Fibroblast of lung (primary cell): ENCODE measurements around the gene CDH26. TPM values are rescaled to one million over a fixed set of nuclear protein-coding genes. Genes with fewer than 3 reads are reported as not detected.

Experiments
- DNase-seq, 2 donors: peaks; one replicate each; pipeline versions ENCODE4 v3.0.0 to v3.0.0-alpha.2; 2010; ENCODE audit warnings: low read depth in 2 of 2
- H2AFZ ChIP-seq: 2 replicates; pipeline ENCODE4 v1.5.1; 2012; ENCODE audit warnings: low read length, control low read depth, inconsistent platforms
- H3K27ac ChIP-seq: 2 replicates; pipeline ENCODE4 v1.5.1; 2011; ENCODE audit warnings: low read length, control low read depth; ENCODE audit not compliant: insufficient read depth
- H3K27me3 ChIP-seq: 2 replicates; pipeline ENCODE4 v1.5.1; 2011; ENCODE audit warnings: mild to moderate bottlenecking, low read length; ENCODE audit not compliant: control insufficient read depth, insufficient read depth
- H3K36me3 ChIP-seq: 2 replicates; pipeline ENCODE4 v1.5.1; 2011; ENCODE audit warnings: low read length; ENCODE audit not compliant: control insufficient read depth, insufficient read depth
- H3K4me1 ChIP-seq: 2 replicates; pipeline ENCODE4 v1.5.1; 2011; ENCODE audit warnings: low read length; ENCODE audit not compliant: control insufficient read depth, insufficient read depth; ENCODE audit errors: extremely low read depth
- H3K4me2 ChIP-seq: 2 replicates; pipeline ENCODE4 v1.5.1; 2011; ENCODE audit warnings: low read length, control low read depth; ENCODE audit not compliant: insufficient read depth; ENCODE audit errors: extremely low read depth
- H3K4me3 ChIP-seq, 4 experiments: fragments of 200-600 bp in 1 of 4; sonication (generic) in 1 of 4; replicated peaks in 1 of 4; 2 replicates each; pipeline ENCODE4 v1.5.1; 2011 to 2016; ENCODE audit warnings: low read length in 4 of 4, low read depth in 3 of 4, mild to moderate bottlenecking in 3 of 4, control low read depth in 2 of 4, inconsistent platforms in 1 of 4, mixed read lengths in 1 of 4; ENCODE audit not compliant: insufficient read depth in 1 of 4; ENCODE audit errors: control extremely low read depth in 1 of 4
- H3K79me2 ChIP-seq: 2 replicates; pipeline ENCODE4 v1.5.1; 2012; ENCODE audit warnings: mild to moderate bottlenecking, low read length, inconsistent platforms; ENCODE audit not compliant: control insufficient read depth, insufficient read depth
- H3K9ac ChIP-seq: 2 replicates; pipeline ENCODE4 v1.5.1; 2011; ENCODE audit warnings: mild to moderate bottlenecking, low read length, control low read depth; ENCODE audit not compliant: insufficient read depth
- H3K9me3 ChIP-seq: 2 replicates; pipeline ENCODE4 v1.5.1; 2012; ENCODE audit warnings: low read depth, low read length; ENCODE audit not compliant: control insufficient read depth, insufficient read depth
- H4K20me1 ChIP-seq: 2 replicates; pipeline ENCODE4 v1.5.1; 2011; ENCODE audit warnings: low read length; ENCODE audit not compliant: control insufficient read depth, insufficient read depth; ENCODE audit errors: extremely low read depth
- EZH2 ChIP-seq: IDR thresholded peaks from 2 replicates; pipeline ENCODE4 v1.5.1; 2012; ENCODE audit warnings: low read length, control low read depth, mild to moderate bottlenecking; ENCODE audit errors: missing control alignments
- polyA plus RNA-seq, 2 donors: library from polyadenylated mRNA; depleted of rRNA in 1 of 2; stranded (reverse) in 1 of 2; unstranded in 1 of 2; fragments of >200 nt; gene quantifications; 2 replicates each; pipeline ENCODE4 v1.2.1, GENCODE V29; 2011 to 2012; ENCODE audit warnings: missing spikeins in 1 of 2
- total RNA-seq: library from RNA; depleted of rRNA; stranded (reverse); fragments of >200 nt; gene quantifications from 2 replicates; pipeline ENCODE4 v1.2.1, GENCODE V29; 2014
- TF ChIP-seq, protein P1 (sequence below), 2 donors: IDR thresholded peaks in 1 of 2; conservative IDR thresholded peaks in 1 of 2; 1 replicate in 1 of 2; 2 replicates in 1 of 2; pipeline ENCODE4 v1.5.1; 2011 to 2012; ENCODE audit warnings: low read length in 2 of 2, control low read depth in 1 of 2, inconsistent platforms in 1 of 2, low read depth in 1 of 2, mild to moderate bottlenecking in 1 of 2

The CDH26 gene
- total and polyA plus RNA-seq, 2 donors (not counting 1 experiment from before 2014, with no cell fraction given), result 0.12 to 0.50 TPM

DNA sequence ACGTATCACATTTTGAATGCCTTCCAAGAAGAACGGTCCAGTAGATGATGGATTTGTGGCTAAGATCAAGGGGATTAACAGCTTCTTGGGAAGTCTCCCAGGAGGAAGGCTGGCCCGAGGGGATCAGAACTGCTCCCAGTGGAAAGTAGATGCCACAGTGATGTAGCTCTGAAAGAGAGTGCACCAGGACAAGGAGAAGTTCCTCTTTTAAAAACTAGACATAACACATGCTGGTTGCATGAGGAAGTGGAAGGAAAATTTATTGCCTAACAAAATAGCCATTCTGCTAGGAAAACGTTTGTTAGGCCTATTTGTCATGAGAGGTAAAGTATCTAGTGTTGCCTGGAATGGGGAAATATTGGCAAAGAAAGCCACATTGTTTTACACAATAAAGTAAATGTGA, 87.8 kb downstream of the CDH26 start:
- no peak overlapping the region for H3K4me3 ChIP-seq
- no peak overlapping the region for H3K4me2 ChIP-seq
- no peaks in the 10 kb centered on the region for H4K20me1 ChIP-seq
- no peaks in the 10 kb centered on the region for H3K4me1 ChIP-seq
- no peak overlapping the region for H3K9ac ChIP-seq
- DNase-seq, result peak; percentile 31 to 61
- no peaks in the 10 kb centered on the region for H3K36me3 ChIP-seq
- no peaks in the 10 kb centered on the region for H3K9me3 ChIP-seq
- no peaks in the 10 kb centered on the region for H3K27me3 ChIP-seq
- no peak overlapping the region for H3K27ac ChIP-seq
- H3K79me2 ChIP-seq, result no peaks in the 10 kb centered on the region
- TF ChIP-seq, protein P1, sequence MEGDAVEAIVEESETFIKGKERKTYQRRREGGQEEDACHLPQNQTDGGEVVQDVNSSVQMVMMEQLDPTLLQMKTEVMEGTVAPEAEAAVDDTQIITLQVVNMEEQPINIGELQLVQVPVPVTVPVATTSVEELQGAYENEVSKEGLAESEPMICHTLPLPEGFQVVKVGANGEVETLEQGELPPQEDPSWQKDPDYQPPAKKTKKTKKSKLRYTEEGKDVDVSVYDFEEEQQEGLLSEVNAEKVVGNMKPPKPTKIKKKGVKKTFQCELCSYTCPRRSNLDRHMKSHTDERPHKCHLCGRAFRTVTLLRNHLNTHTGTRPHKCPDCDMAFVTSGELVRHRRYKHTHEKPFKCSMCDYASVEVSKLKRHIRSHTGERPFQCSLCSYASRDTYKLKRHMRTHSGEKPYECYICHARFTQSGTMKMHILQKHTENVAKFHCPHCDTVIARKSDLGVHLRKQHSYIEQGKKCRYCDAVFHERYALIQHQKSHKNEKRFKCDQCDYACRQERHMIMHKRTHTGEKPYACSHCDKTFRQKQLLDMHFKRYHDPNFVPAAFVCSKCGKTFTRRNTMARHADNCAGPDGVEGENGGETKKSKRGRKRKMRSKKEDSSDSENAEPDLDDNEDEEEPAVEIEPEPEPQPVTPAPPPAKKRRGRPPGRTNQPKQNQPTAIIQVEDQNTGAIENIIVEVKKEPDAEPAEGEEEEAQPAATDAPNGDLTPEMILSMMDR (conservative IDR thresholded peaks at IDR 0.05 in 1 of 2, IDR thresholded peaks at IDR 0.05 in 1 of 2; ENCODE audit: low read depth in 1 of 2, low read length in 2 of 2), result no peak
- no peak for TF ChIP-seq EZH2
- H2AFZ ChIP-seq, result no peak overlapping the region

DNA sequence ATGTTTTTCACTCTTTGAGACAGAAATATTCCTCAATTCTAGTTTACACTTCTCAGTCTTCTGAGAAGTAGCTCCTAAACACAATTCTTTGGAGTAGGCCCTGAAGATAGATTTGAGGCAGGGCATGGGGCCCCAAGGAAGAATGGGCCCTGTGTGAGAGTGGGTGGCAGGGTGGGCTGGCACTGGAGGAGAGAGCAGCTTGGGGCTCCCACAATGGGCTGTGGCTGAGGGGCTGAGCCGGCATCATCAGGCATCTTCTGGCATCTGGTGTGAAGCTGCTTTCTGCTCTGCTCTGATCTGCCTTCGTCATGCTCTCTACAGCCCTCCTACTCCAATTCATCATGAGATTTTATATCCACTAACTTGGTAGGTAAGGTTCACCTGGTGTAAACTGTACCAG, 88.2 kb downstream of the CDH26 start:
- Histone ChIP-seq H3K9ac (no peak overlapping the region), H3K4me1 (no peaks in the 10 kb centered on the region), H3K4me2 (no peak overlapping the region), H3K27ac (no peak overlapping the region), H3K36me3 (no peaks in the 10 kb centered on the region), H3K27me3 (no peaks in the 10 kb centered on the region), H3K4me3 (no peak overlapping the region), H4K20me1 (no peaks in the 10 kb centered on the region), H3K79me2 (no peaks in the 10 kb centered on the region), H2AFZ (no peak overlapping the region), H3K9me3 (no peaks in the 10 kb centered on the region)
- TF ChIP-seq, protein P1 (conservative IDR thresholded peaks at IDR 0.05 in 1 of 2, IDR thresholded peaks at IDR 0.05 in 1 of 2; ENCODE audit: low read depth in 1 of 2, low read length in 2 of 2), result no peak
- TF ChIP-seq EZH2, result no peak
- no peak for DNase-seq

DNA sequence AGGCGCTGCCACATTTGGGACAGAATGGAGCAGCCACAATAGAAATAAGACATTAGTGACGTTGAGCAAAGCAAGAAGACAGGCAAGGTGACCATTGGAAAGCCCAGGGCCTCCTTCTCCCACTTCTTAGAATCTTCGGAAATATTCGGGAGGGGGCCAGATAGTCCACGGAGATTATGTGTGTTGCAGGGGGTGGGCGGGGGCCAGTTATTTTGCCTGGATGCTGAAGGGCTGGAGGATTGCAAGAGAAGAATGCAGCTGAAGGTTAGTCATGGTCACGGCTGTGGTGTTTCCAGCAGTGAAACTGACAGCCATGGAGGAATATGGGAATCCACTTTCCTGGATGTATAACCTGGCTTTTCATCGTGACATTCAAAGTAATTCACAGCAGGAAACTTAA, 88.6 kb downstream of the CDH26 start:
- Histone ChIP-seq H3K4me2 (no peak overlapping the region), H3K4me1 (no peaks in the 10 kb centered on the region), H3K9ac (no peak overlapping the region), H4K20me1 (no peaks in the 10 kb centered on the region), H3K27me3 (no peaks in the 10 kb centered on the region), H3K4me3 (no peak overlapping the region), H3K79me2 (no peaks in the 10 kb centered on the region), H3K36me3 (no peaks in the 10 kb centered on the region), H3K27ac (no peak overlapping the region), H2AFZ (no peak overlapping the region), H3K9me3 (no peaks in the 10 kb centered on the region)
- no peak for DNase-seq
- no peak for TF ChIP-seq EZH2
- TF ChIP-seq, protein P1 (conservative IDR thresholded peaks at IDR 0.05 in 1 of 2, IDR thresholded peaks at IDR 0.05 in 1 of 2; ENCODE audit: low read depth in 1 of 2, low read length in 2 of 2), result no peak
